H7 (cell line): Measurements from ENCODE around the gene UGDH. TPM values are rescaled to one million over a fixed set of nuclear protein-coding genes. Genes with fewer than 3 reads are reported as not detected.
A peak's percentile ranks its signal among the peaks of the same experiment; 100 is the strongest.
"Not testable (repeated sequence)": the region's sequence is repeated elsewhere in the genome, so short reads cannot be mapped to it uniquely, and the experiment has no call there.

ENCODE experiments used
- DNase-seq: peaks from one replicate; pipeline ENCODE4 v3.0.0; 2012
- H3K27me3 ChIP-seq: 2 replicates; pipeline ENCODE4 v1.6.0; 2011; ENCODE audit warnings: mild to moderate bottlenecking, low read length; ENCODE audit not compliant: control insufficient read depth, insufficient read depth
- H3K36me3 ChIP-seq: replicated peaks from 2 replicates; pipeline ENCODE4 v1.5.1; 2011; ENCODE audit warnings: low read length; ENCODE audit not compliant: control insufficient read depth, insufficient read depth
- H3K4me3 ChIP-seq: 2 replicates; pipeline ENCODE4 v1.5.1; 2011; ENCODE audit warnings: low read depth, mild to moderate bottlenecking, control low read depth, low read length, moderate library complexity; ENCODE audit not compliant: insufficient read depth
- total RNA-seq: library from RNA; depleted of rRNA; stranded (reverse); fragments of >200 nt; shearing (Covaris generic); gene quantifications from 2 replicates; pipeline ENCODE4 v1.2.3, GENCODE V29; 2014; rRNA removed

UGDH gene
- total RNA-seq, 1 experiment from 2014 or later, result 38.4 TPM

DNA sequence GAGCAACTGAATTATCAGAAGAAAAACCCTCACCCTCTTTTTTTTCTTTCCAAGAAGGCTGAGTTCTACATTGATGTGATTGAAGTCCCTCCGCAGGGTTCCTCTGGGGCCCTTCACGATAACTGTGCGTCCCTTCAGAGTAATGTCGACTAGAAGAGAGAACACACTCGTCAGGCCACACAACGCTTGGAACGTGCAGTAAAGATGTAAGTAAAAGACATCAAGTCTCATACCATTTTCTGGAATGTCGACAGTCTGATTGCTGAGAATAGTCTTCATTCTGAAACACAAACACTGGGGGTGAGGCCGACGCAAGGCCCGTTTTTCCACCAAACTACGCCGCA lies 69.1 kb downstream of the UGDH start:
- Histone ChIP-seq H3K4me3 (peak overlapping the region; percentile 96), H3K36me3 (peaks cover 47% of the 10 kb centered on the region)
- H3K27me3 ChIP-seq, DNase-seq: not testable (repeated sequence)

DNA sequence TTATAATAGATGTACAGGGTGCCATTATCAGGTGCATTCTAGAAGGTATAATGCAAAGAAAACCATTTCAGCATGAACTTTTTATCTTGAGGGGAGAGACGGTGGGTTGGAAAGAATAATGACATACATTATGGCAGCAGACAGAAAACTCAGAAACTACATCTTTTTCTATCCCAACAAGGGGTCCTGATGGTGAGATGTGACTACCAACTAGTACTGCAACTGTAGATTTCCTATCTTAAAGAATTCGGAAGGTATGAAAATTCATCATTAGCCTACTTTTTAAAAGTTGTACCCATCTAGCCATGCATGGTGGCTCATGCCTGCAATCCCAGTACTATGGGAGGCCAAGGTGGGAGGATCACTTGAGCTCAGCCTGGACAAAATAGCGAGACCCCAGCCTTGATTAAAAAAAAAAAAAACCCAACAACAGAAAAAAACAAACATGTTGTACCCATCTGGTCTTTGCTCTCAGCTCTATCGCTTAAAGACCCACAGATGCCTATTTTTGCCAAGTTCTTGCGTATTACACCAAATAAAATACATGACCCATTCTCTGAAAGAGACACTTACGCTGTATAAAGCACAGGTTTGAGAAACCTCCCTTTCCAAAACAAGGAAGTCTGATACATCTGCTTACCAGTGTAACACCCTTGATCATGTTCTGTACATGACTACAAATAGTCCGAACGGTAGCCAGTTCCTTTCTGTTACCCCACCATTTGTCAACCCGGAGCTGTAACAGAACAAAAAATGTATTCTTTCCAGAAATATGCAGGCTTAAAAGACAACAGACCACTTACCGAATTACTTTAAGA lies 70.1 kb downstream of the UGDH start:
- H3K27me3 ChIP-seq, result no peaks in the 10 kb centered on the region
- peaks cover 47% of the 10 kb centered on the region for H3K36me3 ChIP-seq
- H3K4me3 ChIP-seq, result peak overlapping the region; percentile 96
- DNase-seq, result no peak

DNA sequence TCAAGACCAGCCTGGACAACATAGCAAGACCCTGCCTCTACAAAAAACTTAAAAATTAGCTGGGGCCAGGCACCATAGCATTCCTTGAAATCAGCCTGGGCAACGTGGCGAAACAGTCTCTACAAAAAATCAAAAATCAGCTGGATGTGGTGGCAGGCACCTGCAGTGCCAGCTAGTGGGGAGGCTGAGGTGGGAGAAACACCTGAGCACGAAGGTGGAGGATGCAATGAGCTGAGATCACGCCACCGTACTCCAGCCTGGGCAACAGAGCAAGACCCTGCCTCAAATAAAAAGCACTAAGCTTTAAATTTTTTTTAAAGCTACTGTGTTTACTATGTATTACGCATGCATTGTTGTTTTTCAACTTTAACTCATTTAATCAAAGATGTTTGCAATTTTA lies 71.8 kb downstream of the UGDH start:
- DNase-seq, result no peak
- H3K36me3 ChIP-seq, result peaks cover 50% of the 10 kb centered on the region
- no peak overlapping the region for H3K4me3 ChIP-seq
- H3K27me3 ChIP-seq, result no peaks in the 10 kb centered on the region

DNA sequence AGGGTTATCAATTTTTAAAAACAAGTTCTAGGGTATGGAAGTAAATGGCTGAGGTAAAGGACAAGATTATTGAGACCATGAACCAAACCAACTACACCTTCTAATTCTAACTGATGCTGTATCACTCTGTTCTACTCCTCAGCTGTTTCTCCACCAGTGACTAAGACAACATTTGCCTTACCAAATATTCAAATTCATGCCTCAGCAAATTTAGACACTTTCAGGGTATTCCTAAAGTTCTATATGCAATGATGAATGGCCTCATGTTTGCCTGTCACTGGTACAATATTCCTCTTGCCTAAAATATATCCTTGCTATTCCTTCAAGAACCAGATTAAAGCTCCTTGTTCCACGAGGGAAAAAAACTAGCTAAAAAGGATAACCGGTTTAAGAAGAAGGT lies 73.5 kb downstream of the UGDH start:
- Histone ChIP-seq H3K36me3 (peaks cover 50% of the 10 kb centered on the region), H3K27me3 (no peaks in the 10 kb centered on the region), H3K4me3 (no peak overlapping the region)
- no peak for DNase-seq

DNA sequence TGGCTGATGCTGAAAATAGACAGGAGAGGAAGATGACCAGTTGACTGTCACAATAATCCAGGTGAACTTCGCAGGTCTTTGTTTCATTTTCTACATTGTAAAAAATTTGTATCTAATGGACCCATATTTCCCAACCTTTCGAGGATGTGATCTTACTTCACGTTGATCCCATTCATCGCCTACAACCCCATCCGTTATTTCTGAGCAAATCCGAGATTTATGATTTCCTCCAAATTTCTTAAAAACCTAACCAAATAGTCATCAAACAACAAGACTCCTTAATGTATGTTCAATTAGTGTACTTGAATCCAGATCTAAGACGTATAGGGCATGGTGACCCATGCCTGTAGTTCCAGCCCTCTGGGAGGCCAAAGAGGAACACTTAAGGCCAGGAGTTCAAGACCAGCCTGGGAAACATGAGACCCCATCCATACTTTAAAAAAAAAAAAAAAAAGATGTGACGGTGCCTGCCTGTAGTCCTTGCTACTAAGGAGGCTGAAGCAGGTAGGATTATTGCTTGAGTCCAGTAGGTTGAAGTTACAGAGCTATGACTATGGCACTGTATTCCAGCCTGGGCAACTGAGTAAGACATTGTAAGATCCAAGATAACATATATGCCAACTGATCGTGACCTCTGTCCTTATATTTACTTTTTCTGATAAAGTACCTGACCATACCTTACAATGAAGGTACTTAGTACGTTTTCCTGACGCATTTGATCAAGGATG lies 74.2 kb downstream of the UGDH start:
- Histone ChIP-seq H3K36me3 (peaks cover 50% of the 10 kb centered on the region), H3K27me3 (no peaks in the 10 kb centered on the region), H3K4me3 (no peak overlapping the region)
- DNase-seq, result no peak

DNA sequence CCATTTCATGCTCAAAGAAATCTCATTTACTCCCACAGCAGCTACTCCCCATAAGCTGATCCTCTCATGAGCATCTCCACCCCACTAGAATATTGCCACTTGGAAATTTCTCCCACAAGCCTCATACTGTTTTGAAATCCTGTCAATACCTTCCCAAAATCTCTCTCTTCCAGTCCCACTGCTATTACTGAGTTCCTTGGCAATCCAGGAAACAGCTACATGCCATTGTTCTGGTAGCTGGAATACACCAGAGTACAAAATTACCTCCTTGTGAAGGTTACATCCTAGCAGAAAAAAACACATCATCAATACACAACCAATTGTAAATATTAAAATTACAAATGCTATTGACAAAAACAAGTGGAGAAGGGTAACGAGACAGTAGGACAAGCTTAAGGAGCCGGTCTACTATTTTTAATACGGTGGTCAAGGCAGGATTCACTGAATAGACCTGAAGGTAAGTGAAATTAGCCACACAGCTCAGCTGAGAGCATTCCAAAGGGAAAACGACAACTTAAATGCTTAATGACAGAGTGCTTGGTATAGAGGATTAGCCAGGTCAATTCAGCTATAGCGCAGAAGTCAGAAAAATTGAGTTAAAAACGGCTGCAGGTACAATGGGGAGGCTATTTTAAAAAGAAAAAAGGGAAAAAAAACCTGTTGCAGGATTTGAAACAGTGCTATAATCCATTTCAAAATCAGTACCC lies 74.9 kb downstream of the UGDH start:
- Histone ChIP-seq H3K4me3 (no peak overlapping the region), H3K27me3 (no peaks in the 10 kb centered on the region), H3K36me3 (peaks cover 43% of the 10 kb centered on the region)
- no peak for DNase-seq

DNA sequence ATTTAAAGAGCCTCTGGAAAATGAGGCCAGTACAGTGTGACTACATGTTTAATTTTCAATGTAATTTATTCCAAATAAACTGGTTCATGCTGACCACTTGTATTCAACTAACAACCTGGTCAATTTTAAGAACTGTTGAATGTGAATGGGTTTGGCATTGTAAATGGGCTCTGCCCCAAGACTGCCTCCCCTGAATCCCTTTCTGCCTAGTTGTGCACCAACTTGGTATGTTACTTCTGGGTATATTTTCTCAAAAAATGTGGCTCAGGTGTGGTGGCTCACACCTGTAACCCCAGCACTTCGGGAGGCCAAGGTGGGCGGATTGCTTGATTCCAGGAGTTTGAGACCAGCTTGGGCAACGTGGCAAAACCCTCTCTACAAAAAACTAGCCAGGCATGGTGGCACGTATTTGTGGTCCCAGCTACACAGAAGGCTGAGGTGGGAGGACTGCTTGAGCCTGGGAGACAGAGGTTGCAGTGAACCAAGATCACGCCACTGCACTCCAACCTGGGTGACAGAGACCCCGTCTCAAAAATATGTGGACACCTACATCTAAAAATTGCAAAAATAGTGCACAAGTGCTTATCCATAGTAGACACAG lies 75.7 kb downstream of the UGDH start:
- peaks cover 35% of the 10 kb centered on the region for H3K36me3 ChIP-seq
- DNase-seq, result no peak
- no peaks in the 10 kb centered on the region for H3K27me3 ChIP-seq
- H3K4me3 ChIP-seq, result no peak overlapping the region

DNA sequence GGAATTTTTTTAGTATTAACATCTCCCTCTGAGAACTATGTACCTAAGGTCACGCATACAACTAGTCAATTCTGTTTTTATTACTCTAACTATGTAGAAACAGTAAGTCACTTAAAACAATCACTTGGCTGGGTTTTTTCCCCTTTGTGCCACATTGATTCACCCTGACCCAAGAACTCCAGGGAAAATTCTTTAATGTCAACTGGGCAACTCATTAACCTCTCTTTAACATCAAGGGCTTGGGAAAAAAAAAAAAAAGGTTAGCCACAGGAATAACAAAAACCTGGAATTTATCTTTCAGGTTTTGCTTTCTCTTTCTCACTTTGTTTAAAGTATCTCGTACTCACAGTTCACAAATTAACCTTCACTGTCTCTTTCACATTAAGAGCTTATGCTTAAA lies 76.6 kb downstream of the UGDH start:
- Histone ChIP-seq H3K4me3 (no peak overlapping the region), H3K36me3 (peaks cover 27% of the 10 kb centered on the region), H3K27me3 (no peaks in the 10 kb centered on the region)
- DNase-seq, result no peak

Other genes with a start within 250 kb of the UGDH start
- 44.7 and 69.7 TPM in 2 replicates for gene RFC1, start 161.1 kb downstream of the UGDH start, total RNA-seq
- 0.04 TPM in 1 of 2 replicates, not detected in the other for gene KLB, start 120.5 kb downstream of the UGDH start, total RNA-seq
- 1,441 and 1,920 TPM in 2 replicates for gene RPL9, start 68.5 kb downstream of the UGDH start, total RNA-seq
- gene LIAS, start 68.4 kb downstream of the UGDH start, total RNA-seq, result 18.4 and 28.1 TPM in 2 replicates
- 30.3 and 60.0 TPM in 2 replicates for gene SMIM14, start 111.4 kb upstream of the UGDH start, total RNA-seq
- gene UBE2K, start 170.7 kb upstream of the UGDH start, total RNA-seq, result 26.4 and 31.8 TPM in 2 replicates